ENCODE data around the gene ARHGAP1. TPM values are rescaled to one million over a fixed set of nuclear protein-coding genes. Genes with fewer than 3 reads are reported as not detected.

ARHGAP1 gene
- total and polyA plus RNA-seq, 2 of the 4 experiments (the other 2 are of a cell fraction), result 46.6 to 78.8 TPM

- Histone ChIP-seq H3K14ac (replicated peaks; ENCODE audit: low read depth, low read length) (peak overlapping the region; percentile 85), H3K36me3 (ENCODE audit: control insufficient read depth, insufficient read depth, low read length) (no peaks in the 10 kb centered on the region), H3K27me3 (ENCODE audit: control insufficient read depth, insufficient read depth, low read length) (no peaks in the 10 kb centered on the region), H3K9me3 (ENCODE audit: control insufficient read depth, insufficient read depth, low read length) (no peaks in the 10 kb centered on the region), H2BK15ac (ENCODE audit: low read depth, low read length) (peak overlapping the region; percentile 19; the same call in 1 of the 3 replicates), H2AFZ (replicated peaks; ENCODE audit: low read length, poor library complexity) (peak overlapping the region; percentile 87), H3K4ac (ENCODE audit: low read depth, low read length) (peak overlapping the region; percentile 78), H4K91ac (ENCODE audit: insufficient read depth, low read depth, low read length) (peak overlapping the region; percentile 25; the same call in 1 of the 2 replicates), H3K4me2 (ENCODE audit: low read depth, low read length) (no peak overlapping the region), H3K18ac (ENCODE audit: low read depth, low read length) (peak overlapping the region; percentile 76; the same call in 1 of the 2 replicates), H3K9ac (ENCODE audit: low read depth, low read length) (no peak overlapping the region), H3K4me1 (ENCODE audit: control insufficient read depth, insufficient read depth, low read length) (peaks cover 14% of the 10 kb centered on the region), H4K8ac (ENCODE audit: low read depth in 2 of 2, low read length in 2 of 2) (peak overlapping the region; percentile 3 to 69; a peak in 2 of 4 replicates), H2BK5ac (ENCODE audit: low read depth, low read length, poor library complexity, severe bottlenecking) (no peak overlapping the region), H3K79me1 (ENCODE audit: low read depth in 1 of 2, low read length in 2 of 2) (peaks cover 0 to 9% of the 10 kb centered on the region in 2 experiments; a peak in 2 of 4 replicates), H2AK5ac (ENCODE audit: low read depth, low read length) (peak overlapping the region; percentile 53), H3K56ac (ENCODE audit: extremely low read depth, insufficient read depth, low read length) (no peak overlapping the region), H2BK120ac (ENCODE audit: low read depth, low read length) (peak overlapping the region; percentile 77), H3K23ac (ENCODE audit: low read depth, low read length) (peak overlapping the region; percentile 65; the same call in 1 of the 2 replicates), H3K4me3 (ENCODE audit: insufficient read depth, low read depth, low read length) (no peak overlapping the region), H2BK20ac (ENCODE audit: low read depth, low read length) (peak overlapping the region; percentile 38), H3K27ac (ENCODE audit: insufficient read depth, low read length) (no peak overlapping the region), H2AK9ac (replicated peaks; ENCODE audit: low read depth, low read length, poor library complexity) (peak overlapping the region; percentile 69), H3K9me1 (ENCODE audit: insufficient read depth, low read length) (peaks cover 19% of the 10 kb centered on the region), H4K20me1 (ENCODE audit: insufficient read depth, low read length) (no peaks in the 10 kb centered on the region), H4K5ac (ENCODE audit: low read depth, low read length) (peak overlapping the region; percentile 98)
- TF ChIP-seq RCOR1 (IDR thresholded peaks at IDR 0.05; ENCODE audit: insufficient replicate concordance, low read length) (no peak), BHLHE40 (IDR thresholded peaks at IDR 0.05; ENCODE audit: low read depth, low read length) (no peak), ELK1 (IDR thresholded peaks at IDR 0.05; ENCODE audit: borderline replicate concordance, low read depth, low read length) (no peak), RFX5 (IDR thresholded peaks at IDR 0.05; ENCODE audit: low read depth, low read length) (no peak), CTCF (conservative IDR thresholded peaks at IDR 0.05; ENCODE audit: low read depth, low read length) (no peak), USF2 (IDR thresholded peaks at IDR 0.05; ENCODE audit: low read depth, low read length) (no peak), MXI1 (IDR thresholded peaks at IDR 0.05; ENCODE audit: borderline replicate concordance, low read depth, low read length) (no peak), NFE2L2 (IDR thresholded peaks at IDR 0.05; ENCODE audit: low read depth, low read length) (no peak), POLR2A (IDR thresholded peaks at IDR 0.05; ENCODE audit: low read depth, low read length) (no peak), MAFK (IDR thresholded peaks at IDR 0.05; ENCODE audit: low read depth, low read length) (no peak), SMC3 (IDR thresholded peaks at IDR 0.05; ENCODE audit: low read depth, low read length) (no peak), CHD1 (IDR thresholded peaks at IDR 0.05; ENCODE audit: low read depth, low read length) (no peak), RAD21 (IDR thresholded peaks at IDR 0.05; ENCODE audit: low read length) (no peak), MAZ (IDR thresholded peaks at IDR 0.05; ENCODE audit: borderline replicate concordance, low read depth, low read length) (no peak)
- intact Hi-C loops (cut with micrococcal nuclease) (no loop called here), dilution Hi-C loops (cut with HindIII; ENCODE audit: low sequenced_read_pairs, unreplicated experiment) (no loop called here), in situ Hi-C loops (cut with MboI; ENCODE audit: low sequenced_read_pairs) (no loop called here)
- WGBS, 2 experiments (ENCODE audit: extremely low coverage in 2 of 2, insufficient read length in 1 of 2), result no CpG with 5 or more reads among the region's 11 CpGs
- no peak for DNase-seq
- POLR2A ChIA-PET (ENCODE audit: unreplicated experiment), result no interaction called here
- CTCF ChIA-PET, result no interaction called here
- ATAC-seq (ENCODE audit: low read depth), result peak; percentile 16; the same call in 1 of the 2 replicates
- BruUV-seq (replicated peaks), result no TSS peak
Observed at GRCh38 chr11:46718155-46719019, 18.0 kb upstream of the ARHGAP1 start.
